Brain microvascular endothelial cell (primary cell): ENCODE data around the gene RHBDF2.

Source experiments
- DNase-seq: peaks from one replicate; pipeline ENCODE4 v3.0.0-alpha.2; 2020
- H3K27ac ChIP-seq: fragments of 250-450 bp; sonication (Bioruptor Pico); 2 replicates; pipeline ENCODE4 v1.5.1; 2020; ENCODE audit warnings: mild to moderate bottlenecking, moderate library complexity
- H3K27me3 ChIP-seq: fragments of 250-450 bp; sonication (Bioruptor Pico); replicated peaks from 2 replicates; pipeline ENCODE4 v1.5.1; 2020; ENCODE audit warnings: mild to moderate bottlenecking
- H3K36me3 ChIP-seq: fragments of 250-450 bp; sonication (Bioruptor Pico); replicated peaks from 2 replicates; pipeline ENCODE4 v1.5.1; 2020; ENCODE audit warnings: mild to moderate bottlenecking
- H3K4me3 ChIP-seq: 2 replicates; pipeline ENCODE4 v1.5.1; 2011; ENCODE audit warnings: low read depth, mild to moderate bottlenecking, control low read depth, low read length, moderate library complexity
- in situ Hi-C: cut with HindIII; loops from 2 replicates; pipeline ENCODE4 v1.10.0; 2017; ENCODE audit warnings: low sequenced_read_pairs, low pct_ligation_motif_present
- TF ChIP-seq, protein P1 (sequence below): IDR thresholded peaks from 2 replicates; pipeline ENCODE4 v1.5.1; 2011; ENCODE audit warnings: low read depth, mild to moderate bottlenecking, moderate library complexity, low read length, control low read depth, inconsistent platforms; ENCODE audit errors: missing control alignments

Gene RHBDF2

GRCh38 chr17:76479515-76480060 lies 21.6 kb downstream of the RHBDF2 start:
- in situ Hi-C loops = no loop called here
- Histone ChIP-seq H3K4me3 (no peak overlapping the region), H3K27ac (no peak overlapping the region), H3K27me3 (no peaks in the 10 kb centered on the region), H3K36me3 (peaks cover 15% of the 10 kb centered on the region)
- no peak for DNase-seq
- TF ChIP-seq, protein P1, sequence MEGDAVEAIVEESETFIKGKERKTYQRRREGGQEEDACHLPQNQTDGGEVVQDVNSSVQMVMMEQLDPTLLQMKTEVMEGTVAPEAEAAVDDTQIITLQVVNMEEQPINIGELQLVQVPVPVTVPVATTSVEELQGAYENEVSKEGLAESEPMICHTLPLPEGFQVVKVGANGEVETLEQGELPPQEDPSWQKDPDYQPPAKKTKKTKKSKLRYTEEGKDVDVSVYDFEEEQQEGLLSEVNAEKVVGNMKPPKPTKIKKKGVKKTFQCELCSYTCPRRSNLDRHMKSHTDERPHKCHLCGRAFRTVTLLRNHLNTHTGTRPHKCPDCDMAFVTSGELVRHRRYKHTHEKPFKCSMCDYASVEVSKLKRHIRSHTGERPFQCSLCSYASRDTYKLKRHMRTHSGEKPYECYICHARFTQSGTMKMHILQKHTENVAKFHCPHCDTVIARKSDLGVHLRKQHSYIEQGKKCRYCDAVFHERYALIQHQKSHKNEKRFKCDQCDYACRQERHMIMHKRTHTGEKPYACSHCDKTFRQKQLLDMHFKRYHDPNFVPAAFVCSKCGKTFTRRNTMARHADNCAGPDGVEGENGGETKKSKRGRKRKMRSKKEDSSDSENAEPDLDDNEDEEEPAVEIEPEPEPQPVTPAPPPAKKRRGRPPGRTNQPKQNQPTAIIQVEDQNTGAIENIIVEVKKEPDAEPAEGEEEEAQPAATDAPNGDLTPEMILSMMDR = no peak

DNA sequence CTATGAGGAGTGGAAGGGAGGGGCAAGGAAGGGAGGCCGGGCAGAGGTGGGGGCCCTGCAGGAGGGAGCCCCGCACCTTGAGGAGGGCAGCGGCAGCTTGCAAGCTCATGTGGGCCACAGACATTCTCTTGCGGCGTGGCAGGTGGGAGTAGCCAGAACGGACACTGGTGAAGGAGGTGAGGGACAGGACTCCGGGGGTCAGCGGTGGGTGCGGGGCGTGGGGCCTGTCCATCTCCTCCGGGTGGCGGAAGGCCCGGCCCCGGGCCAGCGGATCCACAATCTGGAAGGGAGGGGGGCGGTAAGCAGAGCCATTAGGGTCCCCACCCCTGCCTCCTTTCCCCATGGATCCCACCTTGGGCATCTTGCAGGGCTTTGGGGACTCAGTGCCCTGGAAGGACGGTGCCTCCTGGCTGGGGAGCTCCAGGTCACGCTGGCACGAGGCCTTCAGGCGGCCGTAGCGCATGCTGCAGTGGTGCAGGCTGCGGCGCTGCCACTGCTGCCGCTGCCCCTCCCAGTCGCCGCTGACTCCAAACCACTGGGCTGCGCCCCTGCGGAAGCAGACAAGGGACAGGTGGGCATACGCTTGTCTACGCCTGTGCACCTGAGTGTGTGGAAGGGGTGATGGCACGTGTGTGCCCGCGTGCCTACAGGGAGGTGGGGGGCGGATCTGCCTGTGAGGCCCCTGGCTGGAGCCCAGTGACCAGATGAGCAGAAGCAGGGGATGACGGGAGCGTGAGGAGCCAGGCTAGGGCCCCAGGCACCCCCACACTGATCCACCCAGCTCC lies 22.3 kb downstream of the RHBDF2 start:
- DNase-seq = no peak
- TF ChIP-seq, protein P1 = no peak
- Histone ChIP-seq H3K27me3 (no peaks in the 10 kb centered on the region), H3K4me3 (no peak overlapping the region), H3K36me3 (peaks cover 22% of the 10 kb centered on the region), H3K27ac (no peak overlapping the region)
- in situ Hi-C loops = no loop called here

DNA sequence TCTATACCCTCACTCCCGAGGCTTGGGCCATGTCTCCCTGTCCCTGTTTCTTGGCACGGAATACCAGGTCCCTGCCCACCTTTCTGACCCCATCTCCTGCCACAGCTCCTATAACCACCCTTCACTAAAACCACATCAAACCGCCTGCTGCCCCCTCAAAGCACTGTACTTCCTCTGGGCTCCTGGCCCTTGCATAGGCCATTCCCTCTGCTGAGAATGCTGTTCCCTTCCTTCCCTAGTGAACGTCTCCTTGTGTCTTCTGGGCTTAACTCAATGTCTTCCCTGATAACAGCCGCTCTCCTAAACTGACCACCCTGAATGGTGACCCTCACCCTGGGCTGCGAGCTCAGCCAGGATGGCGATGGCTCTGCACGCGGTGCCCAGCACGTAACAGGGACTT lies 23.1 kb downstream of the RHBDF2 start:
- Histone ChIP-seq H3K4me3 (no peak overlapping the region), H3K27ac (no peak overlapping the region), H3K27me3 (no peaks in the 10 kb centered on the region), H3K36me3 (peaks cover 28% of the 10 kb centered on the region)
- TF ChIP-seq, protein P1 = no peak
- in situ Hi-C loops = no loop called here
- no peak for DNase-seq

GRCh38 chr17:76477576-76477975 lies 23.6 kb downstream of the RHBDF2 start:
- DNase-seq = no peak
- peaks cover 32% of the 10 kb centered on the region for H3K36me3 ChIP-seq
- in situ Hi-C loops = no loop called here
- TF ChIP-seq, protein P1 = no peak
- H3K27me3 ChIP-seq = no peaks in the 10 kb centered on the region
- no peak overlapping the region for H3K27ac ChIP-seq
- no peak overlapping the region for H3K4me3 ChIP-seq

GRCh38 chr17:76476736-76477135 lies 24.5 kb downstream of the RHBDF2 start:
- DNase-seq = no peak
- no peak overlapping the region for H3K27ac ChIP-seq
- TF ChIP-seq, protein P1 = no peak
- H3K36me3 ChIP-seq = peaks cover 36% of the 10 kb centered on the region
- in situ Hi-C loops = no loop called here
- no peak overlapping the region for H3K4me3 ChIP-seq
- H3K27me3 ChIP-seq = no peaks in the 10 kb centered on the region
